Adrenal gland (tissue), 19 donors: ENCODE data around the gene MADD. TPM values are rescaled to one million over a fixed set of nuclear protein-coding genes. Genes with fewer than 3 reads are reported as not detected.

Experiments used
- DNase-seq, 7 donors: peaks; one replicate each; pipeline ENCODE4 v3.0.0-alpha.2; 2019 to 2020
- H3K27ac ChIP-seq, 5 donors: fragments of 200-600 bp; sonication (generic) in 4 of 5; 1 replicate in 3 of 5; 2 replicates in 2 of 5; pipeline versions ENCODE4 v1.5.1 to v1.8.0; 2016 to 2020; ENCODE audit warnings: mild to moderate bottlenecking in 1 of 5
- H3K27me3 ChIP-seq: fragments of 200-600 bp; 2 replicates; pipeline ENCODE4 v1.8.0; 2021
- H3K36me3 ChIP-seq, 2 donors: fragments of 200-600 bp; replicated peaks in 1 of 2; 1 replicate in 1 of 2; 2 replicates in 1 of 2; pipeline versions ENCODE4 v1.5.1 to v1.8.0; 2018 to 2022
- H3K4me1 ChIP-seq, 2 donors: fragments of 200-600 bp; replicated peaks in 1 of 2; 1 replicate in 1 of 2; 2 replicates in 1 of 2; pipeline versions ENCODE4 v1.5.1 to v1.8.0; 2018 to 2021
- H3K4me3 ChIP-seq, 4 donors: fragments of 200-600 bp; sonication (generic) in 3 of 4; one replicate each; pipeline ENCODE4 v1.5.1; 2016 to 2018
- H3K9me3 ChIP-seq, 3 donors: fragments of 200-600 bp; sonication (generic) in 1 of 3; replicated peaks in 1 of 3; 1 replicate in 2 of 3; 2 replicates in 1 of 3; pipeline versions ENCODE4 v1.5.1 to v1.8.0; 2016 to 2021
- CTCF ChIP-seq, 6 experiments: fragments of 450-650 bp in 4 of 6; fragments of 200-600 bp in 2 of 6; sonication (generic) in 1 of 6; IDR thresholded peaks; 1 replicate in 5 of 6; 2 replicates in 1 of 6; pipeline versions ENCODE4 v1.5.1 to v1.8.0; 2016 to 2021; ENCODE audit warnings: antibody characterized with exemption in 6 of 6, mild to moderate bottlenecking in 2 of 6, moderate library complexity in 1 of 6
- POLR2A ChIP-seq, 2 donors: fragments of 450-650 bp; IDR thresholded peaks; one replicate each; pipeline ENCODE4 v1.6.1; 2017; ENCODE audit warnings: antibody characterized with exemption in 2 of 2, mild to moderate bottlenecking in 2 of 2, moderate library complexity in 1 of 2
- WGBS, 4 donors: extraction: QIAGEN DNeasy Blood & Tissue Kit in 2 of 4; methylation state at CpG; one replicate each; pipeline versions ENCODE4 v1.1.5 to v1.1.7; 2013 to 2017; 5-methylcytosine and 5-hydroxymethylcytosine counted together
- intact Hi-C, 2 donors: fragments of 100-400 bp; cut with DNase I; formaldehyde crosslinking; loops; one replicate each; pipeline versions ENCODE4 v1.14.1 to v1.15.0; 2022 to 2023
- long read RNA-seq, 10 donors: library from polyadenylated mRNA in 3 of 10; unstranded in 2 of 10; stranded (forward) in 1 of 10; transcript quantifications; one replicate each; pipeline ENCODE4 v2.0.0 and lab custom pipeline, GENCODE V29; 2021 to 2026
- polyA plus RNA-seq, 3 donors: library from polyadenylated mRNA; stranded (reverse); fragments of 200-250 nt in 2 of 3; fragments of 350-450 nt in 1 of 3; fragmentation: Illumina TruSeq in 1 of 3; extraction: RNeasy Lipid Tissue Mini Kit (QIAGEN cat#74804) in 1 of 3; gene quantifications; one replicate each; pipeline ENCODE4 v1.2.3, GENCODE V29; 2013 to 2014
- total RNA-seq, 9 donors: library from RNA; depleted of rRNA in 4 of 9; stranded (reverse); fragments of >200 nt in 4 of 9; fragments of 120-200 nt in 1 of 9; fragmentation: NEBNext Ultra II Directional in 1 of 9; extraction: Animal tissue kit (Norgen Biotek cat#: 25700) in 1 of 9; gene quantifications; one replicate each; pipeline versions ENCODE4 v1.1.0 to v1.2.4, GENCODE V29; 2013 to 2023
- donor health status: healthy with polysubstance abuse.
- donor health status: Bipolar disorder and iron deficiency.
- donor health status: DM: yes; HTN: yes; CAD: no.
- donor health status: DM: no; HTN: no; CAD: no.
- donor health status: DM: no; HTN: no; CAD: no.
- donor health status: DM: yes; HTN: yes; CAD: no.

Gene MADD
- 10 to 100 TPM; 38.8 to 83.0 (median 51.1) TPM for total RNA-seq
- polyA plus RNA-seq, result 10 to 100 TPM; 33.4 to 48.9 (median 45.9) TPM
- long read RNA-seq, donor 1, partial matches to known transcripts, result 13 of 14 reads
- long read RNA-seq, donor 1, other reads (novel, unspliced or antisense), result 0 of 14 reads
- long read RNA-seq, donor 2, result 0 reads
- long read RNA-seq, donor 3, result 0 reads
- long read RNA-seq, donor 4, partial matches to known transcripts, result 3 of 6 reads
- long read RNA-seq, donor 4, other reads (novel, unspliced or antisense), result 3 of 6 reads
- long read RNA-seq, donor 5, full-length matches to known transcripts, result 2 of 43 reads
- long read RNA-seq, donor 5, partial matches to known transcripts, result 14 of 43 reads
- long read RNA-seq, donor 5, other reads (novel, unspliced or antisense), result 27 of 43 reads
- long read RNA-seq, donor 6, partial matches to known transcripts, result 3 of 6 reads
- long read RNA-seq, donor 6, other reads (novel, unspliced or antisense), result 3 of 6 reads
- long read RNA-seq, donor 7, result 0 reads
- long read RNA-seq, donor 8, full-length matches to known transcripts, result 1 of 6 reads
- long read RNA-seq, donor 8, partial matches to known transcripts, result 5 of 6 reads
- long read RNA-seq, donor 8, other reads (novel, unspliced or antisense), result 0 of 6 reads
- long read RNA-seq, donor 9, partial matches to known transcripts, result 0 of 2 reads
- long read RNA-seq, donor 9, other reads (novel, unspliced or antisense), result 0 of 2 reads
- long read RNA-seq, donor 10, partial matches to known transcripts, result 5 of 6 reads
- long read RNA-seq, donor 10, other reads (novel, unspliced or antisense), result 0 of 6 reads

- 0 to 1% methylated on average over 56 to 57 of the region's 57 CpGs; no CpG with 5 or more reads in 2 of the 4 donors for WGBS, 4 donors
- Histone ChIP-seq H3K36me3 (peaks cover 0 to 8% of the 10 kb centered on the region in 2 donors), H3K9me3 (no peaks in the 10 kb centered on the region), H3K4me1 (peaks cover 5 to 46% of the 10 kb centered on the region in 2 donors), H3K4me3 (peak within 1 kb of the TSS in 3 of 4 donors; percentile 40 to 89 (median 44)), H3K27ac (peak within 1 kb of the TSS; percentile 65 to 98 (median 91)), H3K27me3 (no peaks in the 10 kb centered on the region)
- TF ChIP-seq POLR2A (IDR thresholded peaks at IDR 0.05) (peak; percentile 77), CTCF (IDR thresholded peaks at IDR 0.05) (no peak)
- intact Hi-C loops, result loop anchor here (5.0 to 10.0 kb wide), 3 partner anchors 85 to 93 kb away; partner anchors contain the start of genes ARFGAP2 (in 1 of the 2), MYBPC3 (in 1 of the 2) and PACSIN3 (in 1 of the 2)
- DNase-seq, result peak; percentile 85 to 92 (median 89)
These were observed at the start of gene MADD for GRCh38 chr11:47269829-47270305. MADD (plus strand) TSS chr11:47270133.

GRCh38 chr11:47220401-47220821 lies 49.5 kb upstream of the MADD start:
- peak in 6 of 7 donors; percentile 39 to 75 (median 64) for DNase-seq
- peaks cover 0 to 35% of the 10 kb centered on the region in 2 donors for H3K36me3 ChIP-seq
- peaks cover 23 to 37% of the 10 kb centered on the region in 2 donors for H3K4me1 ChIP-seq
- peak overlapping the region; percentile 41 to 84 (median 74) for H3K27ac ChIP-seq
- WGBS, 4 donors, result 12 to 35% (median 30%) methylated on average over 1 of the region's 1 CpG
- TF ChIP-seq CTCF (IDR thresholded peaks at IDR 0.05) (no peak), POLR2A (IDR thresholded peaks at IDR 0.05) (peak in 1 of 2 donors; percentile 36)
- intact Hi-C loops, result no loop called here
- H3K27me3 ChIP-seq, result no peaks in the 10 kb centered on the region
- H3K4me3 ChIP-seq, result no peak overlapping the region
- H3K9me3 ChIP-seq, result no peaks in the 10 kb centered on the region

- Histone ChIP-seq H3K4me1 (peaks cover 6 to 20% of the 10 kb centered on the region in 2 donors), H3K36me3 (peaks cover 0 to 39% of the 10 kb centered on the region in 2 donors), H3K27me3 (no peaks in the 10 kb centered on the region), H3K4me3 (no peak overlapping the region), H3K9me3 (no peaks in the 10 kb centered on the region), H3K27ac (no peak overlapping the region)
- DNase-seq, result no peak
- intact Hi-C loops, result no loop called here
- 94 to 96% (median 94%) methylated on average over 2 of the region's 2 CpGs for WGBS, 4 donors
- TF ChIP-seq CTCF (IDR thresholded peaks at IDR 0.05) (no peak), POLR2A (IDR thresholded peaks at IDR 0.05) (no peak)
These were observed 47.2 kb upstream of the MADD start for GRCh38 chr11:47222696-47223095.
